Non-pigmented ciliary epithelial cell (primary cell): ENCODE results near the gene MRPL41.
"Not testable (repeated sequence)": the region's sequence is repeated elsewhere in the genome, so short reads cannot be mapped to it uniquely, and the experiment has no call there.

Source experiments
- DNase-seq: peaks from one replicate; pipeline ENCODE4 v3.0.0-alpha.2; 2010; ENCODE audit warnings: low read depth

The MRPL41 gene

GRCh38 chr9:137583957-137584356, 32.3 kb downstream of the MRPL41 start:
- DNase-seq = no peak

GRCh38 chr9:137586854-137587253, 35.2 kb downstream of the MRPL41 start:
- DNase-seq = no peak

- no peak for DNase-seq
Observed at GRCh38 chr9:137588311-137588710, 36.6 kb downstream of the MRPL41 start.

- no peak for DNase-seq
Observed at GRCh38 chr9:137588891-137589290, 37.2 kb downstream of the MRPL41 start.

- no peak for DNase-seq
Observed at GRCh38 chr9:137589441-137590122, 37.9 kb downstream of the MRPL41 start.

GRCh38 chr9:137590123-137590468, 38.4 kb downstream of the MRPL41 start:
- DNase-seq = no peak

GRCh38 chr9:137590469-137591383, 39.0 kb downstream of the MRPL41 start, which contains the start of gene ZMYND19:
Gene ZMYND19 (minus strand): TSS chr9:137590512. CDS start chr9:137590263, 249 bp downstream.
- no peak for DNase-seq

- DNase-seq = no peak
Observed at GRCh38 chr9:137592767-137593166, 41.1 kb downstream of the MRPL41 start.

GRCh38 chr9:137593176-137593575, 41.5 kb downstream of the MRPL41 start:
- no peak for DNase-seq

GRCh38 chr9:137596577-137596976, 44.9 kb downstream of the MRPL41 start:
- DNase-seq = not testable (repeated sequence)

- DNase-seq = no peak
Observed at GRCh38 chr9:137598943-137599342, 47.3 kb downstream of the MRPL41 start.
